Measurements from ENCODE around the gene HIBCH.

DNA sequence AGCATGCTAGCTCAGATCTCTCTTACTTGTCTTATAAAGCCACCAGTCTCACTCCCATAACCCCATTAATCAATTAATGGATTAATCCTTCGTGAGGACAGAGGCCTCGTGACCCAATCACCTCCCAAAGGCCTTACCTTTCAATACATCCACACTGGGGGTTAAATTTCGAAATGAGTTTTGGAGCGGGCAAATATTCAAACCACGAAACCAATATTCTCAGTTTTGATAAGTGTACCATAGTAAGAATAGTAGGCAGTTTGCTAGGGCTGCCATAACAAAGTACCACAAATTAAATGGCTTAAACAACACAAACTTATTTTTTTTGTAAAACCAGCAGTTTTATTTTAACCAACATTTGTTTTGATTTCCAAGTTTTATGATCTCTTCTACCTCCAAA, 15.2 kb downstream of the HIBCH start:
- TF ChIP-seq CTCF (conservative IDR thresholded peaks at IDR 0.05; ENCODE audit: low read depth, low read length) (no peak), RAD21 (IDR thresholded peaks at IDR 0.05; ENCODE audit: low read length) (no peak), POLR2A (IDR thresholded peaks at IDR 0.05; ENCODE audit: low read depth, low read length) (no peak), MXI1 (IDR thresholded peaks at IDR 0.05; ENCODE audit: borderline replicate concordance, low read depth, low read length) (no peak), CEBPB (IDR thresholded peaks at IDR 0.05; ENCODE audit: low read depth, low read length) (no peak), RFX5 (IDR thresholded peaks at IDR 0.05; ENCODE audit: low read depth, low read length) (no peak), SMC3 (IDR thresholded peaks at IDR 0.05; ENCODE audit: low read depth, low read length) (no peak)
- TF ChIP-seq, protein P1, sequence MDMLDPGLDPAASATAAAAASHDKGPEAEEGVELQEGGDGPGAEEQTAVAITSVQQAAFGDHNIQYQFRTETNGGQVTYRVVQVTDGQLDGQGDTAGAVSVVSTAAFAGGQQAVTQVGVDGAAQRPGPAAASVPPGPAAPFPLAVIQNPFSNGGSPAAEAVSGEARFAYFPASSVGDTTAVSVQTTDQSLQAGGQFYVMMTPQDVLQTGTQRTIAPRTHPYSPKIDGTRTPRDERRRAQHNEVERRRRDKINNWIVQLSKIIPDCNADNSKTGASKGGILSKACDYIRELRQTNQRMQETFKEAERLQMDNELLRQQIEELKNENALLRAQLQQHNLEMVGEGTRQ (IDR thresholded peaks at IDR 0.05; ENCODE audit: low read depth, low read length): no peak
